Measurements from ENCODE around the gene VSIR.

VSIR gene

DNA sequence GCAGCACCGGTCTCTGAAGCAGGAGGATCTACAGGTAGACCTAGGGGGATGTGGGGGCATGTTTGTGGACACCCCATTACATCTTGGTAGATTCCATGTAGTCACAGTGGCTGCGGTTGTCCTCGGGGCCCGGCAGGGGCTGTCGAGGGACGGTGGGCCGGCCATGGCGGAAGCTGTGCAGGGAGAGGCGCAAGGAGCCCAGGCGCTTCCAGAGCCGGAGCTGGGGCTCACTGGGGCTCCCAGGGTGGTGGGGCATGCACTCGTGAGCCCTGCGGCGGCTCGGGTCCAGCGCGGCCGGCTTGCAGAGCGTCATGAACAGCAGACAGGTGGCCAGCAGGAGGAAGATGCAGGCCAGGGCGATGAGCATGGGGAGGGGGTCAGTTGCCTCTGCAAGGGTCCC is 57.5 kb downstream of the VSIR start:
- WGBS, 2 experiments (ENCODE audit: insufficient coverage in 2 of 2) = 91 to 94% methylated on average over 16 to 20 of the region's 20 CpGs
- H3K36me3 ChIP-seq (ENCODE audit: control insufficient read depth, insufficient read depth, low read length) = no peaks in the 10 kb centered on the region
- no peaks in the 10 kb centered on the region for H3K9me3 ChIP-seq (ENCODE audit: control insufficient read depth, low read length)
- H3K4me1 ChIP-seq (ENCODE audit: control insufficient read depth, insufficient read depth, low read length, poor library complexity, severe bottlenecking) = peaks cover 19% of the 10 kb centered on the region
- no peak overlapping the region for H3K4me3 ChIP-seq (ENCODE audit: extremely low read depth, insufficient read depth, low read length, poor library complexity, severe bottlenecking)
- H3K27ac ChIP-seq (ENCODE audit: low read depth, low read length, severe bottlenecking) = no peak overlapping the region

DNA sequence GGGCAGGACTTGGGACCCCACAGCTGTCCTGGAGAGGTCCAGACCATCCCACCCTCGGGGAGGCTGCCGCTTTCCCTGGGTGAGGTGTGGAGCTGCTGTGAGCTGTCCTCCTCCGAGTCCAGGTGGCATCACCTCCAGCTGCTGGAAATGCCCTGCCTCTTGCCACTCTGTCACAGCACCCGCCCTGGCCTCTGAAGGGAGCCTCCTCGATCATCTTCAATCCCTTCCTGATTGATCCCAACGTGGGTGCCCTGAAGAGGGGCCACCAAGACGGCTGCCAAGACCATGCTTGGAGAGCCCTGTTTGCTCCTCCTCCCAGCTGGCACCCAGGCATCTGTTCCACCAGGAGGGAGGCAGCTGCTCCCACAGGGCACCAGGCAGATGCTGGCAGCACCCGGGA is 58.3 kb downstream of the VSIR start:
- 91 to 94% methylated on average over 7 of the region's 8 CpGs for WGBS, 2 experiments (ENCODE audit: insufficient coverage in 2 of 2)
- no peak overlapping the region for H3K27ac ChIP-seq (ENCODE audit: low read depth, low read length, severe bottlenecking)
- H3K9me3 ChIP-seq (ENCODE audit: control insufficient read depth, low read length) = no peaks in the 10 kb centered on the region
- H3K36me3 ChIP-seq (ENCODE audit: control insufficient read depth, insufficient read depth, low read length) = no peaks in the 10 kb centered on the region
- no peak overlapping the region for H3K4me3 ChIP-seq (ENCODE audit: extremely low read depth, insufficient read depth, low read length, poor library complexity, severe bottlenecking)
- peaks cover 19% of the 10 kb centered on the region for H3K4me1 ChIP-seq (ENCODE audit: control insufficient read depth, insufficient read depth, low read length, poor library complexity, severe bottlenecking)

DNA sequence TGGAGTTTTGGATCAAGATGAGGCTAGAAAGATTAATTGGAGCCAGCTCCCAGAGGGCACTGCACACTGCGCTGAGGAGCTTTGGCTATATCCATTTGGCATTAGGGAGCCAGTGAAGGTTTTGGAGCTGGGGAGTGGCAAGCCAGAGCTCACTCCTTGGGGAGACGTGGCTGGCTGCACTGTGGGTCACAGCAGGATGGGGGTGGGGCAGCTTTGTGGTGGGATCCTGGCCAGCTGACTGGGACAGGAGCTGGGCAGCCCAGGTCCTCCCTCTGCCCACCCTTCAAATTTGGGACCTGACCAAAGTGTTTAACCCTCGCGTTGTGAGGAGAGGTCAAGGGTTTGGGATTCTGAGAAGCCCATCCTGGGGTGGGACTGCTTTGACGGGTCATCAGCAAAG is 58.7 kb downstream of the VSIR start:
- no peaks in the 10 kb centered on the region for H3K9me3 ChIP-seq (ENCODE audit: control insufficient read depth, low read length)
- no peak overlapping the region for H3K27ac ChIP-seq (ENCODE audit: low read depth, low read length, severe bottlenecking)
- peaks cover 19% of the 10 kb centered on the region for H3K4me1 ChIP-seq (ENCODE audit: control insufficient read depth, insufficient read depth, low read length, poor library complexity, severe bottlenecking)
- WGBS, 2 experiments (ENCODE audit: insufficient coverage in 2 of 2) = 92% methylated on average over 2 of the region's 5 CpGs
- no peaks in the 10 kb centered on the region for H3K36me3 ChIP-seq (ENCODE audit: control insufficient read depth, insufficient read depth, low read length)
- no peak overlapping the region for H3K4me3 ChIP-seq (ENCODE audit: extremely low read depth, insufficient read depth, low read length, poor library complexity, severe bottlenecking)

GRCh38 chr10:71714031-71714410 is 59.3 kb downstream of the VSIR start:
- no peaks in the 10 kb centered on the region for H3K36me3 ChIP-seq (ENCODE audit: control insufficient read depth, insufficient read depth, low read length)
- peaks cover 15% of the 10 kb centered on the region for H3K4me1 ChIP-seq (ENCODE audit: control insufficient read depth, insufficient read depth, low read length, poor library complexity, severe bottlenecking)
- no peaks in the 10 kb centered on the region for H3K9me3 ChIP-seq (ENCODE audit: control insufficient read depth, low read length)
- H3K4me3 ChIP-seq (ENCODE audit: extremely low read depth, insufficient read depth, low read length, poor library complexity, severe bottlenecking) = no peak overlapping the region
- WGBS, 2 experiments (ENCODE audit: insufficient coverage in 2 of 2) = 92 to 98% methylated on average over 3 to 4 of the region's 4 CpGs
- H3K27ac ChIP-seq (ENCODE audit: low read depth, low read length, severe bottlenecking) = no peak overlapping the region

DNA sequence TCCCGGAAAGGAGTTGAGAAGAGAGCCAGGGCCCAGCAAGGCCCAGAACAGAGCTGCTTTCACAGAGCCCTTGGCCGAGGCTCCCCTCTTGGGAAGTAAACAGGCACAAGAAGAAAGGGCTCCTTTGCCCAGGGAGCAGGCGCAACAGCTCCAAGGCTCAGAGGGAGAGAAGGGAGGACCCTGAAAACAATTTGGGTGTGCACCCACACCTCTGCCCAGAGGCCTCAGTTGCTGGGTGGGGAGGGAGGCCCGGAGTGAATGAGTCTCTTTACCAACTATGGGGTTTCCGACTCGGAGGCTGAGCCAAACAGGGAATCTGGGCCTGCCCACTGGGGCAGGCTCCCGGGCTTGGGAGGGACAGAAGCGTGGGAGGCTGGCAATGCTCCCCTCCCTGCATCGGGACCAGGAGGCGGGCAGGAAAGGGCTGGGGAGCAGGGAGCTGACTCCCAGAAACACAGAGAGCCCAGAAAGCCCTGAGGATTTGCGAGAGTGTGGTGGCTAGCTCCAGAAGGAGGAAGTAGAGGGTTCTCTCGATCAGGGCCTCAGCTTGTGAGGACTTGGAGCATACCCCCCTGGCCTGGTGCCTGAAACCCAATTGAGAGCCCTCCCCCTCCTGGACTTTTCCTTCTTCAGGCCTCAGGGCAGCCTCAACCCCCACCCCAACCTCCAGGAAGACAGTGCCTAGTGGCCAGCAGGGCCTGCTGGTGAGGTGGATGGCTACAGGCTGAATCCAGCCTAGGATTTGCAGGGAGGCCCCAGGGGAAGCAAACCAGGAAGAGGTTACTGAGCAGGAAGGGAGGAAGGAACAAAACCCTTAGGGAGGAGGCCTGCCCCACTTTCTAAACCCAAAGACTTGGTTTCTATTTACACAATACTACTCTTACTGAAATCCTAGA is 59.9 kb downstream of the VSIR start:
- Histone ChIP-seq H3K4me1 (ENCODE audit: control insufficient read depth, insufficient read depth, low read length, poor library complexity, severe bottlenecking) (peaks cover 14% of the 10 kb centered on the region), H3K27ac (ENCODE audit: low read depth, low read length, severe bottlenecking) (no peak overlapping the region), H3K4me3 (ENCODE audit: extremely low read depth, insufficient read depth, low read length, poor library complexity, severe bottlenecking) (no peak overlapping the region), H3K36me3 (ENCODE audit: control insufficient read depth, insufficient read depth, low read length) (no peaks in the 10 kb centered on the region), H3K9me3 (ENCODE audit: control insufficient read depth, low read length) (no peaks in the 10 kb centered on the region)
- WGBS, 2 experiments (ENCODE audit: insufficient coverage in 2 of 2) = 76 to 82% methylated on average over 9 to 10 of the region's 12 CpGs

DNA sequence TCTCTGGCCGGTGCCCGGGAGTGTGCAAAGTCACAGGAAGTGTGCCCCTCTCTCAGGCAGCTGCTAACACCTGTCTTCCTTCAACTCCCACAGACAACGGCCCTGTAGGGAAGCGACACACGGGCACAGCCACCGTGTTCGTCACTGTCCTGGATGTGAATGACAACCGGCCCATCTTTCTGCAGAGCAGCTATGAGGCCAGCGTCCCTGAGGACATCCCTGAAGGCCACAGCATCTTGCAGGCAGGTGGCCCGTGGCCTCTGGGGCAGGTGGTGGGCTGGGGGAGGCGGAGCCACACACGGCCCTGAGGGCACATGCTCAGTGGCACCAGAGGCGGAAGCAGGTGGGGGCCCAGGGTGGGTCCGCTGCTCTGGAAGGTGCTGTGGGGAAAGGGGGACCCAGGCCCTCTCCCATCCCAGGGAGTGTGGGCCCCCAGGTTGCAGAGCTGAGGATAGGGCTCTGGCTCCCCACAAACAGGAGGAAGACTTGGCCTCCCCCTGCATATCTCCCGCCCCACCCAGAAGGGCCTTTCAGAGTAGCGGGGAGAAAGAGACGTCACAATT is 60.7 kb downstream of the VSIR start:
- 91 to 96% methylated on average over 16 to 17 of the region's 17 CpGs for WGBS, 2 experiments (ENCODE audit: insufficient coverage in 2 of 2)
- Histone ChIP-seq H3K4me3 (ENCODE audit: extremely low read depth, insufficient read depth, low read length, poor library complexity, severe bottlenecking) (no peak overlapping the region), H3K27ac (ENCODE audit: low read depth, low read length, severe bottlenecking) (no peak overlapping the region), H3K4me1 (ENCODE audit: control insufficient read depth, insufficient read depth, low read length, poor library complexity, severe bottlenecking) (peaks cover 14% of the 10 kb centered on the region), H3K9me3 (ENCODE audit: control insufficient read depth, low read length) (no peaks in the 10 kb centered on the region), H3K36me3 (ENCODE audit: control insufficient read depth, insufficient read depth, low read length) (no peaks in the 10 kb centered on the region)

DNA sequence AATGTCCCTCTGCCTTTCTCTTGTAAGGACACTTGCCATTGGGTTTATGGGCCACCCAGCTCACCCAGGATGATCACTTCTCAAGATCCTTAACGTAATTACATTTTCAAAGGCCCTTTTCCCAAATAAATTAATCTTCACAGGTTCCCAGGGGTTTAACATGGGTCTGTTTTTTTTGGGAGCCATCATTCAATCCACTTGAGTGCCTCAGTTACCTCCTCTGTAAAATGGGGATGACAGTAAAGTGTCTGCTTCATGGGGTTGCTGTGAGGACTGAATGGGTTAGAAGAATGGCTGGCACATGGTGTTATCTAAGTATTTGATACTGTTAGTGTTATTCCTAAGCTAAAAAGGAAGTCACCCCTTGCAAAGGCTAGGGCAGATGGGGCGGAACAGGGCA is 61.1 kb downstream of the VSIR start:
- Histone ChIP-seq H3K36me3 (ENCODE audit: control insufficient read depth, insufficient read depth, low read length) (no peaks in the 10 kb centered on the region), H3K9me3 (ENCODE audit: control insufficient read depth, low read length) (no peaks in the 10 kb centered on the region), H3K4me3 (ENCODE audit: extremely low read depth, insufficient read depth, low read length, poor library complexity, severe bottlenecking) (no peak overlapping the region), H3K27ac (ENCODE audit: low read depth, low read length, severe bottlenecking) (no peak overlapping the region), H3K4me1 (ENCODE audit: control insufficient read depth, insufficient read depth, low read length, poor library complexity, severe bottlenecking) (peaks cover 14% of the 10 kb centered on the region)
- 93 to 100% methylated on average over 1 to 2 of the region's 2 CpGs for WGBS, 2 experiments (ENCODE audit: insufficient coverage in 2 of 2)

DNA sequence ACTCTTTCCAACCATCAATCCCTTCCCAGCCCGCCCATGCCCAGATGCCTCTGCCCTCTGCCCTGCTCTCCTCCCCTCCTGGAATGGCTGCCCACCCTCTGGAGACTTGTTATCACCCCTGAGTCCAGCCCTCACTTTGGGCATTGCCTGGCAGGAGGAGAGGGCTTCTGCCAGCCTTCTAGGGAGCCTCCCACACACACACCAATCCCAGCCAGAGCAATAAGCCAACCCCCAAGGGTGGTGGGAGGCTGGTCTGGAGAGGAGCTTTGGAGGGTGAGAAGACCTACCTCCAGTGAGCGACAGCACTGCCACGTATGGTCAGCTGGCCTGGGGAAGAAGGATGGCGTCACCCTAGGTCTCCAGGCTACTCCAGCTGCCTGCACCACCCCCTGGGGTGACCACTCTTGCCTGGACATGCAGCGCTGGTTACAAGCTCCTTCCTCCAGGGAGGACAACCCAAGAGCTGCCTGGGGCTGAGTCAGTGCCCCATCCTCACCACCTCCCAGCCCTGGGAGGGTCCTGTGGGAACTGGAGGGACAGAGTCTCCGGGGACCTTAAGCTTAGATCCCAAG is 62.2 kb downstream of the VSIR start:
- Histone ChIP-seq H3K27ac (ENCODE audit: low read depth, low read length, severe bottlenecking) (no peak overlapping the region), H3K4me3 (ENCODE audit: extremely low read depth, insufficient read depth, low read length, poor library complexity, severe bottlenecking) (no peak overlapping the region), H3K36me3 (ENCODE audit: control insufficient read depth, insufficient read depth, low read length) (no peaks in the 10 kb centered on the region), H3K4me1 (ENCODE audit: control insufficient read depth, insufficient read depth, low read length, poor library complexity, severe bottlenecking) (peaks cover 14% of the 10 kb centered on the region), H3K9me3 (ENCODE audit: control insufficient read depth, low read length) (no peaks in the 10 kb centered on the region)
- WGBS, 2 experiments (ENCODE audit: insufficient coverage in 2 of 2) = 92 to 93% methylated on average over 3 to 4 of the region's 6 CpGs

DNA sequence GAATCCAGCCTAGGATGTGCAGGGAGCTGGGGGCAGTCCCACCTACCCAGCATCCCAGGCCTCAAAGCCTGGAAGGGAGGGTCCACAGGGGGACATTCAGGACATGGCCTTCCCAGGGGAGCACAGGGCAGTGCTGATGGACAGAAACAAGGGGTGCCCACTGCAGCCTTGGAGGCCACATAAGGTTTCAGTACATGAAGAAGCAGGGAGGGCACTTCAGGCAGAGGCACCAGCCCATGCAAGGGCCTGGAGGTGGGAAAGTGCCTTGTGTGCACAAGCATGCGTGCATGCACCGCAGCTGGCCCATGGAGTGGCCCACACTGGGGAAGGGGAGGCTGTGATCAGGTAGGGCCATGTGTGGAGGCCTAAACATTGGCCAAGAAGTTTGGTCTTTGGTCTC is 62.8 kb downstream of the VSIR start:
- 89 to 100% methylated on average over 2 of the region's 2 CpGs for WGBS, 2 experiments (ENCODE audit: insufficient coverage in 2 of 2)
- no peak overlapping the region for H3K4me3 ChIP-seq (ENCODE audit: extremely low read depth, insufficient read depth, low read length, poor library complexity, severe bottlenecking)

DNA sequence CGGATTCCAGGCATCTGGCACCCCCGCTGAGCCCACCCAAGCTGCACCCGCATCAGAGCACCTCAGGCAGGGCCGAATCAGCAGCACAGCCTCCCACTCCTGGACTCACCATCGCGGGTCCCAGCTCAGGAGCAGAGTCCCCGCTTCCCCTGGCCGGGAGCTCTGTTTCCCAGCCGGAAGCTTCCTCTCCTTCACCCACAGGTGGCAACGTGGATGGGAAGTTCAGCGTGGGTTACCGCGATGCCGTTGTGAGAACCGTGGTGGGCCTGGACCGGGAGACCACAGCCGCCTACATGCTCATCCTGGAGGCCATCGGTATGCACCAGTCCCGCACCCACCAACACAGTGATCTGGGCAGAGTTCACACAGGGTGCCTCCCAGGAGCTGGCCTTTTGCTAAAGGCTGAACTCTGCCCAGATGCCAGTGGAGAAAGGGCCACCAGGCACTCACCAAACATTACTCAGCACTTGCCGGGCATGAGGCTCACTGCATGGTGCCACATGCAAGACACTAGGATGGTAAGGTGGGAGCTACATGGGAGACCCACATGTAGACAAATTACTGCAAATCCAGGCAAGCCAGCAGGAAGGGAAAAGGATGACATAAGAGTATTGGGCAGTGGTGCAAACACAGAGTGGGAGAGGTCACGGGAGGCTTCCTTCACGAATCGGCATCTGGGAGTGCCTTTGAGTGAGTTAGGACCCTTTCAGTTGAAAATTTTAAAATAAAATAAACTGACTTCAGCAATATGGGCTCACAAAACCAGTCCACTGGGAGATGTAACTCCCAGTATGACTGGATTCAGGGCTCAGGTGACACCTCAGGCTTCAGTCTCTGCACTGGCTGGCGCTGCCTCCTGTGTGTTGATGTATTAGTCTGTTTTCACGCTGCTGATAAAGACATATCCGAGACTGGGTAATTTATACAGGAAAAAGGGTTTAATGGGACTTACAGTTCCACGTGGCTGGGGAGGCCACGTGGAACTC is 64.1 kb downstream of the VSIR start:
- Histone ChIP-seq H3K9me3 (ENCODE audit: control insufficient read depth, low read length) (no peaks in the 10 kb centered on the region), H3K36me3 (ENCODE audit: control insufficient read depth, insufficient read depth, low read length) (no peaks in the 10 kb centered on the region), H3K4me1 (ENCODE audit: control insufficient read depth, insufficient read depth, low read length, poor library complexity, severe bottlenecking) (peaks cover 12% of the 10 kb centered on the region), H3K27ac (ENCODE audit: low read depth, low read length, severe bottlenecking) (no peak overlapping the region), H3K4me3 (ENCODE audit: extremely low read depth, insufficient read depth, low read length, poor library complexity, severe bottlenecking) (no peak overlapping the region)
- 83 to 87% methylated on average over 22 to 25 of the region's 28 CpGs for WGBS, 2 experiments (ENCODE audit: insufficient coverage in 2 of 2)

More for the DNA sequence above, 62.8 kb downstream of the VSIR start:
- no peak overlapping the region for H3K27ac ChIP-seq (ENCODE audit: low read depth, low read length, severe bottlenecking)
- peaks cover 14% of the 10 kb centered on the region for H3K4me1 ChIP-seq (ENCODE audit: control insufficient read depth, insufficient read depth, low read length, poor library complexity, severe bottlenecking)
- no peaks in the 10 kb centered on the region for H3K9me3 ChIP-seq (ENCODE audit: control insufficient read depth, low read length)
- no peaks in the 10 kb centered on the region for H3K36me3 ChIP-seq (ENCODE audit: control insufficient read depth, insufficient read depth, low read length)

Data from mesodermal cell (in vitro differentiated cells).